Esophagus muscularis mucosa (tissue), 4 donors: ENCODE data around the gene MCF2L. TPM values are rescaled to one million over a fixed set of nuclear protein-coding genes. Genes with fewer than 3 reads are reported as not detected.

ENCODE experiments used
- DNase-seq: peaks from one replicate; pipeline ENCODE4 v3.0.0-alpha.2; 2017; ENCODE audit errors: extremely low spot score
- H3K27ac ChIP-seq, 4 donors: fragments of 200-600 bp; sonication (generic); replicated peaks in 1 of 4; 1 replicate in 3 of 4; 2 replicates in 1 of 4; pipeline ENCODE4 v1.5.1; 2016 to 2019; ENCODE audit warnings: mild to moderate bottlenecking in 1 of 4
- H3K27me3 ChIP-seq, 4 donors: fragments of 200-600 bp; sonication (generic); one replicate each; pipeline versions ENCODE4 v1.5.1 to v1.6.0; 2016 to 2019
- H3K36me3 ChIP-seq, 4 donors: fragments of 200-600 bp; sonication (generic); one replicate each; pipeline ENCODE4 v1.5.1; 2016 to 2019
- H3K4me1 ChIP-seq, 4 donors: fragments of 200-600 bp; sonication (generic); one replicate each; pipeline ENCODE4 v1.5.1; 2016 to 2019
- H3K4me3 ChIP-seq, 4 donors: fragments of 200-600 bp; sonication (generic); 1 replicate in 2 of 4; 2 replicates in 2 of 4; pipeline ENCODE4 v1.5.1; 2016 to 2019; ENCODE audit warnings: mild to moderate bottlenecking in 4 of 4, moderate library complexity in 1 of 4
- H3K9me3 ChIP-seq, 4 donors: fragments of 200-600 bp; sonication (generic); 1 replicate in 3 of 4; 2 replicates in 1 of 4; pipeline ENCODE4 v1.5.1; 2016 to 2019
- EP300 ChIP-seq: sonication (generic); formaldehyde crosslinking; IDR thresholded peaks from one replicate; pipeline ENCODE4 v1.6.1; 2017; ENCODE audit warnings: antibody characterized with exemption
- POLR2A ChIP-seq: fragments of 450-650 bp; IDR thresholded peaks from one replicate; pipeline ENCODE4 v1.6.1; 2017; ENCODE audit warnings: antibody characterized with exemption, moderate library complexity, mild to moderate bottlenecking, low read depth
- POLR2AphosphoS5 ChIP-seq, 2 donors: sonication (generic); formaldehyde crosslinking; IDR thresholded peaks; one replicate each; pipeline ENCODE4 v1.6.1; 2017; ENCODE audit warnings: antibody characterized with exemption in 2 of 2
- WGBS: methylation state at CpG from one replicate; pipeline ENCODE4 v1.1.5; 2018; 5-methylcytosine and 5-hydroxymethylcytosine counted together
- intact Hi-C: fragments of 100-400 bp; cut with DNase I; formaldehyde crosslinking; loops from one replicate; pipeline ENCODE4 v1.15.1; 2023
- total RNA-seq, 4 donors: library from RNA; depleted of rRNA; stranded (reverse); fragments of >200 nt; gene quantifications; one replicate each; pipeline versions ENCODE4 v1.1.0 to v1.2.1, GENCODE V29; 2016
- TF ChIP-seq, protein P1 (sequence below), 3 experiments: fragments of 200-600 bp in 2 of 3; fragments of 450-650 bp in 1 of 3; sonication (generic) in 2 of 3; IDR thresholded peaks; one replicate each; pipeline ENCODE4 v1.5.1; 2017 to 2019; ENCODE audit warnings: antibody characterized with exemption in 3 of 3, mild to moderate bottlenecking in 2 of 3, moderate library complexity in 1 of 3

The MCF2L gene
- total RNA-seq, 4 donors from 2014 or later, result 14.5 to 38.6 (median 26.7) TPM

DNA sequence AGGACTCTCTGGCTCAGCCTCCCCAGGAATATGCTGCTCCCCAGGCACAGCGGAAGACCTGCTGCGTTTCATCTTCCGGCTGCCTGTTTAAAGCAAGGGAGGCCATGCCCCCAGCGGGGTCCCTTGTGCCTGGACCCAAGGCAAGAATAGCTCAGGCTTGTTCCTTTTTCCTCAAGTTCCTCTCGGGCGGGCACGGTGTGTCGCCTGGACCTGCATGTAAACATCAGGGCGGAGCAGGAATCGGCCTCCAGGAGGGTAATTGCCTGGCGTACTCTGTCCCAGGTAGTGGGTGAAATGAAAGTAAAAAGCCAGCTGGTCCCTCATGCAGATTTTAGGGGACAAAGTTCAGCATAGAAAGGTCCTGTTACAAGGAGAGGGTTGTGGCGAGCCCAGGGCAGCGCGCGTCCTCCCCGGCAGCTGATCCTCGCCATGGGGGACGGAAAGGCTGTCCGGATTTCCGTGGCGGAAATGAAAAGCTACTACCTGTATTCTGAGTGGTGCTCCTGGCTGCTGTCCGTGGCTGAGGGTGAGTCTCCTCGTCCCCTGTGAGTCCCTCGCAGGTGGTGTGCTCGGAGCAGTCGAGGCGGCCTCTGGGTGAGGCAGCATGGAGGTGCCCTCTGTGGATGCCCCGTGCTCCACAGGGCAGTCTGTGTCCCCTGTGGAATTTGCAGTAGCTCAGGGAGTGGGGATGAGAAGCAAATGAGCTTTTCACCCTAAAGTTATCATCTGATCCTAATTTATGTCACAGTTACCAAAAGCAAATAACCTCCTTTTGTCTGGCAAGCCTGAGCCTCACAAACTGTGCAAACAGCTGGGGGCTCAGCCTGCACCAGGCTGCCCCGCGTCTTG lies 16.2 kb downstream of the MCF2L start:
- Histone ChIP-seq H3K4me3 (no peak overlapping the region), H3K27me3 (peaks cover 0 to 39% (median 0%) of the 10 kb centered on the region in 4 donors), H3K9me3 (no peaks in the 10 kb centered on the region), H3K4me1 (peaks cover 0 to 11% (median 0%) of the 10 kb centered on the region in 4 donors), H3K27ac (no peak overlapping the region), H3K36me3 (peaks cover 0 to 29% (median 0%) of the 10 kb centered on the region in 4 donors)
- TF ChIP-seq EP300 (no peak), POLR2AphosphoS5 (IDR thresholded peaks at IDR 0.05) (no peak)
- no peak for DNase-seq
- intact Hi-C loops, result no loop called here
- WGBS, result 89% methylated on average over 21 of the region's 30 CpGs

DNA sequence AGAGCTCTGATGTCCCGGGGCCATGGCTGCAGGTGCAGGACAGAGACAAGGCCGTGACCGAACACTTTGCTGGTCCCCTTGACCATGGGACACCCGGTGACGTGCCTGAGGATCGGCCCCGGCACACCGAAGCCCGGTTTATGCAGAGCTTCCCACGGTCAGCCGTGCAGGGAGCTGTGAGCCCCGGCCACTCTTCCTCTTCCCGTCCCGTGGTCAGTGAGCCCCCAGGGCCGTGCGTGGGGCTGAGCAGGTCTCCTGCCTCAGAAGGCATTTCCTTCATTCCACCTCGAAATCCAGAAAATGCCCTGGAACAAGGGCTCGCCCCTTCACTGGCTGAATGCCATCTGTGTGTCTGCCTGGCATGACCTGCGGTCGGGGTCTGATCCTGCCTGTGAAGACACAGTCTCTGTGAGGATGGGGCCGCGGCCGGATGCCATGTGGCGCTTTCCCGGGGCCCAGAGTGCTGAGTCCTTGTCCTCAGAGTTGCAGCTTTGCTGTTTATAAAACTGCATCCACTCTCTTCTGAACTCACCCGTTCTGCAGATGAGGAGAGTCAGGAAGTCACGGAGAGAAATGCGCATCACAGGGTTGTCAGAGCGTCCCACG lies 16.9 kb downstream of the MCF2L start:
- WGBS, result 78% methylated on average over 20 of the region's 30 CpGs
- no peak for DNase-seq
- intact Hi-C loops, result no loop called here

DNA sequence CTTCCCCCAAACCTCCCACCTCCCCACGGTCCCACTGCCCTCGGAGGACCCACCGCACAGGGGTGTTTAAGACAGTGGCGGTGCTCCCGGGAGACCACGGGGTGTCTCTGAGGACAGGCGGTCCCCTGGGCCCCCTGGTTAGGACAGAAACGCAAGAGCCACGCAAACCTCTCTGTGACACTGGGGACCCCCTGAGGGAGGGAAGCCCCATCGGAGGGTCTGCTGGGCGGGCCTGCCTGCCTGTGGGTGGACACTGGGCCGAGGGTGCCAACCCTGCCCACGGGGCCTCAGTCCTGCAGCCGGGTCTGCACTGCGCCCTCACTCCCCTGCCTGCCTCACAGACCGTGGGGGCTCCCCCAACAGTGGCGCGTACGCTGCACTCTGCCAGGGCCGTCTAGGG lies 17.5 kb downstream of the MCF2L start:
- peaks cover 0 to 37% (median 0%) of the 10 kb centered on the region in 4 donors for H3K36me3 ChIP-seq
- DNase-seq, result no peak
- H3K4me3 ChIP-seq, result no peak overlapping the region
- peaks cover 0 to 18% (median 0%) of the 10 kb centered on the region in 4 donors for H3K4me1 ChIP-seq
- WGBS, result 89% methylated on average over 9 of the region's 20 CpGs
- no peaks in the 10 kb centered on the region for H3K9me3 ChIP-seq
- no peak overlapping the region for H3K27ac ChIP-seq
- TF ChIP-seq POLR2A, result no peak
- no peak for TF ChIP-seq POLR2AphosphoS5 (IDR thresholded peaks at IDR 0.05)
- TF ChIP-seq, protein P1, sequence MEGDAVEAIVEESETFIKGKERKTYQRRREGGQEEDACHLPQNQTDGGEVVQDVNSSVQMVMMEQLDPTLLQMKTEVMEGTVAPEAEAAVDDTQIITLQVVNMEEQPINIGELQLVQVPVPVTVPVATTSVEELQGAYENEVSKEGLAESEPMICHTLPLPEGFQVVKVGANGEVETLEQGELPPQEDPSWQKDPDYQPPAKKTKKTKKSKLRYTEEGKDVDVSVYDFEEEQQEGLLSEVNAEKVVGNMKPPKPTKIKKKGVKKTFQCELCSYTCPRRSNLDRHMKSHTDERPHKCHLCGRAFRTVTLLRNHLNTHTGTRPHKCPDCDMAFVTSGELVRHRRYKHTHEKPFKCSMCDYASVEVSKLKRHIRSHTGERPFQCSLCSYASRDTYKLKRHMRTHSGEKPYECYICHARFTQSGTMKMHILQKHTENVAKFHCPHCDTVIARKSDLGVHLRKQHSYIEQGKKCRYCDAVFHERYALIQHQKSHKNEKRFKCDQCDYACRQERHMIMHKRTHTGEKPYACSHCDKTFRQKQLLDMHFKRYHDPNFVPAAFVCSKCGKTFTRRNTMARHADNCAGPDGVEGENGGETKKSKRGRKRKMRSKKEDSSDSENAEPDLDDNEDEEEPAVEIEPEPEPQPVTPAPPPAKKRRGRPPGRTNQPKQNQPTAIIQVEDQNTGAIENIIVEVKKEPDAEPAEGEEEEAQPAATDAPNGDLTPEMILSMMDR (IDR thresholded peaks at IDR 0.05), result no peak
- TF ChIP-seq EP300, result no peak
- H3K27me3 ChIP-seq, result peaks cover 0 to 26% (median 0%) of the 10 kb centered on the region in 4 donors
- intact Hi-C loops, result no loop called here

More for the DNA sequence above, 16.9 kb downstream of the MCF2L start:
- Histone ChIP-seq H3K27ac (no peak overlapping the region), H3K9me3 (no peaks in the 10 kb centered on the region), H3K36me3 (peaks cover 0 to 36% (median 0%) of the 10 kb centered on the region in 4 donors), H3K27me3 (peaks cover 0 to 32% (median 0%) of the 10 kb centered on the region in 4 donors), H3K4me3 (no peak overlapping the region), H3K4me1 (peaks cover 0 to 15% (median 0%) of the 10 kb centered on the region in 4 donors)
- TF ChIP-seq, protein P1 (IDR thresholded peaks at IDR 0.05), result no peak
- TF ChIP-seq EP300 (no peak), POLR2A (no peak), POLR2AphosphoS5 (IDR thresholded peaks at IDR 0.05) (no peak)

DNA sequence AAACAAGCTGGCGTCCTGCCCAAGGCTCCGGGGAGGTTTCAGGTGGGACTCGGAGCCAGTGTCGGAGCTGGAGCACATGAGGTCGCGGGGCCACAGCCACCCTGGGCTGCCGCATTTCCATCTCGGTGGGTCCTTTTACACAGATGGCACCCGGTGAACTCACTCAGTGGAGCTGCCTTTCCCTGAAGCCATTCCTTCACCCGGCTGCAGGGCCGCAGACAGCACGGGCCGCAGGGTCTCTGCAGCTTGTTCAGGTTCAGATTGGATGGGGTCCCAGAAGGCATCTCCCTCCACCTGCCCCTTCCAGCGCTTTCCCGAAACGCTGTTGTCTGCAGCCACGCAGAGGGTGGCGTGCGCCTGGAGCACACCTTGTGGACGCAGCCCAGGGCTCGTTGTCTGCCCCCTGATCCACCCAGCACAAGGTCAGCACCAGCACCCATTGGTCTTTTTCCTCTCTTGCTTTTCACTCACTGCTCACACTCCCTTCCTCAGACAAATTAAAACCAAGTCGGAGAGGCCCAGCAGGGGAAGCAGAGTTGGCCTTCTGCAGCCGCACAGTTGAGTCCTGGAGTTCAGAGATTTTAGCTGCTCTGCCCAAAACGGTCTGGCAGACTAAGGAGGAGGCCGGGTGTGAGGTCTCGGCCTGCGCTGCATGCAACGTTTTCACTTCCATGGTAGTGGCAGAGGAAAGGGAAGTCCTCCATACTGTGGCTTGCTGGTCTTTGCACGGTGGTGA lies 18.1 kb downstream of the MCF2L start:
- H3K36me3 ChIP-seq, result peaks cover 0 to 33% (median 0%) of the 10 kb centered on the region in 4 donors
- peaks cover 0 to 18% (median 0%) of the 10 kb centered on the region in 4 donors for H3K4me1 ChIP-seq

More for the DNA sequence above, 18.1 kb downstream of the MCF2L start:
- intact Hi-C loops, result no loop called here
- peaks cover 0 to 20% (median 0%) of the 10 kb centered on the region in 4 donors for H3K27me3 ChIP-seq
- no peak overlapping the region for H3K27ac ChIP-seq
- no peak for DNase-seq
- TF ChIP-seq POLR2AphosphoS5 (IDR thresholded peaks at IDR 0.05), result no peak
- no peak for TF ChIP-seq EP300
- TF ChIP-seq, protein P1 (IDR thresholded peaks at IDR 0.05), result no peak
- no peak for TF ChIP-seq POLR2A
- 71% methylated on average over 16 of the region's 29 CpGs for WGBS
- H3K4me3 ChIP-seq, result no peak overlapping the region
- H3K9me3 ChIP-seq, result no peaks in the 10 kb centered on the region
